Lower leg skin (tissue), 3 donors: ENCODE results near the gene CAPN5.

ENCODE experiments used
- CTCF ChIP-seq, 3 donors: fragments of 450-650 bp; IDR thresholded peaks; one replicate each; pipeline ENCODE4 v1.5.1; 2016; ENCODE audit warnings: antibody characterized with exemption in 3 of 3, mild to moderate bottlenecking in 3 of 3, moderate library complexity in 2 of 3
- POLR2A ChIP-seq, 2 donors: fragments of 450-650 bp; IDR thresholded peaks; one replicate each; pipeline ENCODE4 v1.6.1; 2016 to 2017; ENCODE audit warnings: antibody characterized with exemption in 2 of 2, mild to moderate bottlenecking in 1 of 2, moderate library complexity in 1 of 2

DNA sequence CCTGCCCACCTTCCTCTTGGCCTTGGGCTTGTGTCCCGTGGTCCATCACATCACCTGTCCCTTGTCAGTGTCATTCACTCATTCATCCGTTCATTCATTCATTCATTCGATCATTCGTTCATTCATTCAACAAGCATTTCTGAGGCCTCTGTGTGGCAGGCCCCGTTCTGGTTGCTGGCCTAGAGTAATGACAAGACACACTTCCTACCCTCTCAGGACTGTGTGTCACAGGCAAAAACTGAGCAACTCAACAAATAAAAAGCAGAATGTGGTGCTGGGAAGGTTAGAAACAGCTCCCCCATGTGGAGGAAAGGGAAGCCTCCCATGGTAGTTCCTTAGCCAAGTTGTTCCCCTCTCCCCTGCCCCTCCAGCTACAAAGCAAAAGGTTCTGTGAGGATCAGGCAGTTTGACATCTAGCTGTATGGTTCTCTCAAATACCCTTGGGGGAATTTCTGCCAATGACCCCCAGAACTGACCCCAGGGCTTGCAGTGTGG lies 34.3 kb downstream of the CAPN5 start:
- TF ChIP-seq POLR2A (IDR thresholded peaks at IDR 0.05), result no peak
- no peak for TF ChIP-seq CTCF (IDR thresholded peaks at IDR 0.05)
